ENCODE measurements around the gene PTMA. TPM values are rescaled to one million over a fixed set of nuclear protein-coding genes. Genes with fewer than 3 reads are reported as not detected.
A peak's percentile ranks its signal among the peaks of the same experiment; 100 is the strongest.

Gene PTMA
- total RNA-seq, 1 experiment from 2014 or later = 2,164 TPM

DNA sequence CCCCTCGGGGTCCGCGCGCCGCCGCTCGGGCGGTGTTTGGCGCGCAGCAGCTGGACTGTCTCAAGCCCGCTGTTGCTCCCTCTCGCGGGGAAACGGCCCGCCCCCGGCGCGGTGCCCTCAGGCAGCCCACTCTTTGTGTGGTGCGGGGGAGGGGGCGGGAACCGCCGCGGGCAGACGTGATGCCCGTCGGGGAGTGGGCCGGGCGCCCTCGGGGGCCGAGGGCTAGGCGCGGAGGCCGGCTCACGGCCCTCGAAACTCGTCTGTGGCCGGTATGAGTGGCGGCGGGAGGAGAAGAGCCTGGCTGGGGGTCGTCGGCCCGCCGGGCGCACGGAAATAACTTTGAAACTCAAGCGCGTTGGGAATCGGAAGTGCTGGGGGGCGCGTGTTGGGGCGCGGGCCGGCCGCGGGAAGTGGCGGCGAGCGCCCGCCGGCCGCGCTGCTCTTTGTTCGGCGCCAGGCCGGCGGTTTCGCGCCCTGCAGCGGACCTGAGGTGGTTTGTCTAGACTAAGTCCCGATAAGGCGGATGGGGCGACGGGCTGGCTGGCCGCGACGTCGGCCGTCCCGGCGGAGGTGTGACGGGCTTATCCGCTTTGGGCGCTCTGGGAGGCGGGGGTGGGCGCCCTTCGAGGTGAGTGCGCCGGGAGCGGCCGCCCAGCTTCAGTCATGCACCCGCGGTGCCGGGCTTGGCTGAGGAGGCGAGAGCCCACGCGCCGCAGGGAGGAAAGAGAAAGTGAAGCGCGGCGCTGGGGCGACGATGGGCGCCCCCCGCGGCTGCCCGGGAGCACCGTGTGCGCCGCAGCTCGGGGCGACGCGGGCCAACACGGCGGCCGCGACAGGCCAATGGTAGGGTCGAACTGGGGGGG lies 679 bp downstream of the PTMA start (continued):
- no peak for TF ChIP-seq GTF2I (CRISPR knock-in tag; conservative IDR thresholded peaks at IDR 0.05)
- TF ChIP-seq, protein P1, sequence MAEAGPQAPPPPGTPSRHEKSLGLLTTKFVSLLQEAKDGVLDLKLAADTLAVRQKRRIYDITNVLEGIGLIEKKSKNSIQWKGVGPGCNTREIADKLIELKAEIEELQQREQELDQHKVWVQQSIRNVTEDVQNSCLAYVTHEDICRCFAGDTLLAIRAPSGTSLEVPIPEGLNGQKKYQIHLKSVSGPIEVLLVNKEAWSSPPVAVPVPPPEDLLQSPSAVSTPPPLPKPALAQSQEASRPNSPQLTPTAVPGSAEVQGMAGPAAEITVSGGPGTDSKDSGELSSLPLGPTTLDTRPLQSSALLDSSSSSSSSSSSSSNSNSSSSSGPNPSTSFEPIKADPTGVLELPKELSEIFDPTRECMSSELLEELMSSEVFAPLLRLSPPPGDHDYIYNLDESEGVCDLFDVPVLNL (CRISPR knock-in tag; IDR thresholded peaks at IDR 0.05; ENCODE audit: borderline replicate concordance, low read depth) = no peak
- TF ChIP-seq, protein P2, sequence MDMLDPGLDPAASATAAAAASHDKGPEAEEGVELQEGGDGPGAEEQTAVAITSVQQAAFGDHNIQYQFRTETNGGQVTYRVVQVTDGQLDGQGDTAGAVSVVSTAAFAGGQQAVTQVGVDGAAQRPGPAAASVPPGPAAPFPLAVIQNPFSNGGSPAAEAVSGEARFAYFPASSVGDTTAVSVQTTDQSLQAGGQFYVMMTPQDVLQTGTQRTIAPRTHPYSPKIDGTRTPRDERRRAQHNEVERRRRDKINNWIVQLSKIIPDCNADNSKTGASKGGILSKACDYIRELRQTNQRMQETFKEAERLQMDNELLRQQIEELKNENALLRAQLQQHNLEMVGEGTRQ (CRISPR knock-in tag; IDR thresholded peaks at IDR 0.05) = no peak
- TF ChIP-seq, protein P3, sequence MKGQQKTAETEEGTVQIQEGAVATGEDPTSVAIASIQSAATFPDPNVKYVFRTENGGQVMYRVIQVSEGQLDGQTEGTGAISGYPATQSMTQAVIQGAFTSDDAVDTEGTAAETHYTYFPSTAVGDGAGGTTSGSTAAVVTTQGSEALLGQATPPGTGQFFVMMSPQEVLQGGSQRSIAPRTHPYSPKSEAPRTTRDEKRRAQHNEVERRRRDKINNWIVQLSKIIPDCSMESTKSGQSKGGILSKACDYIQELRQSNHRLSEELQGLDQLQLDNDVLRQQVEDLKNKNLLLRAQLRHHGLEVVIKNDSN (CRISPR knock-in tag; IDR thresholded peaks at IDR 0.05) = no peak
- TF ChIP-seq, protein P4, sequence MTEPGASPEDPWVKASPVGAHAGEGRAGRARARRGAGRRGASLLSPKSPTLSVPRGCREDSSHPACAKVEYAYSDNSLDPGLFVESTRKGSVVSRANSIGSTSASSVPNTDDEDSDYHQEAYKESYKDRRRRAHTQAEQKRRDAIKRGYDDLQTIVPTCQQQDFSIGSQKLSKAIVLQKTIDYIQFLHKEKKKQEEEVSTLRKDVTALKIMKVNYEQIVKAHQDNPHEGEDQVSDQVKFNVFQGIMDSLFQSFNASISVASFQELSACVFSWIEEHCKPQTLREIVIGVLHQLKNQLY (CRISPR knock-in tag; IDR thresholded peaks at IDR 0.05) = 0 out of 2 replicates have a peak, but pooled peaks have one; percentile 41
- TF ChIP-seq NR3C1 (CRISPR knock-in tag; conservative IDR thresholded peaks at IDR 0.05; ENCODE audit: low read depth) = no peak
- TF ChIP-seq EMX1 (CRISPR knock-in tag; IDR thresholded peaks at IDR 0.05) = no peak
- 0 out of 2 replicates have a peak, but pooled peaks have one; percentile 15 for TF ChIP-seq FOXK1 (CRISPR knock-in tag; IDR thresholded peaks at IDR 0.05)
- no peak; the same call in 1 of the 2 replicates for TF ChIP-seq CBFB (CRISPR knock-in tag; IDR thresholded peaks at IDR 0.05; ENCODE audit: low read depth)
- TF ChIP-seq ZNF263 (CRISPR knock-in tag; IDR thresholded peaks at IDR 0.05; ENCODE audit: low read depth) = 0 out of 2 replicates have a peak, but pooled peaks have one; percentile 34
- peak; percentile 8; the same call in 1 of the 2 replicates for TF ChIP-seq SMAD4 (CRISPR knock-in tag; IDR thresholded peaks at IDR 0.05)
- TF ChIP-seq SOX15 (CRISPR knock-in tag; IDR thresholded peaks at IDR 0.05) = no peak
- no peak; the same call in 1 of the 2 replicates for TF ChIP-seq ZNF219 (CRISPR knock-in tag; IDR thresholded peaks at IDR 0.05; ENCODE audit: borderline replicate concordance)
- TF ChIP-seq, protein P5, sequence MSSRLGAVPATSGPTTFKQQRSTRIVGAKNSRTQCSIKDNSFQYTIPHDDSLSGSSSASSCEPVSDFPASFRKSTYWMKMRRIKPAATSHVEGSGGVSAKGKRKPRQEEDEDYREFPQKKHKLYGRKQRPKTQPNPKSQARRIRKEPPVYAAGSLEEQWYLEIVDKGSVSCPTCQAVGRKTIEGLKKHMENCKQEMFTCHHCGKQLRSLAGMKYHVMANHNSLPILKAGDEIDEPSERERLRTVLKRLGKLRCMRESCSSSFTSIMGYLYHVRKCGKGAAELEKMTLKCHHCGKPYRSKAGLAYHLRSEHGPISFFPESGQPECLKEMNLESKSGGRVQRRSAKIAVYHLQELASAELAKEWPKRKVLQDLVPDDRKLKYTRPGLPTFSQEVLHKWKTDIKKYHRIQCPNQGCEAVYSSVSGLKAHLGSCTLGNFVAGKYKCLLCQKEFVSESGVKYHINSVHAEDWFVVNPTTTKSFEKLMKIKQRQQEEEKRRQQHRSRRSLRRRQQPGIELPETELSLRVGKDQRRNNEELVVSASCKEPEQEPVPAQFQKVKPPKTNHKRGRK (CRISPR knock-in tag; IDR thresholded peaks at IDR 0.05; ENCODE audit: borderline replicate concordance) = no peak
- TF ChIP-seq, protein P6, sequence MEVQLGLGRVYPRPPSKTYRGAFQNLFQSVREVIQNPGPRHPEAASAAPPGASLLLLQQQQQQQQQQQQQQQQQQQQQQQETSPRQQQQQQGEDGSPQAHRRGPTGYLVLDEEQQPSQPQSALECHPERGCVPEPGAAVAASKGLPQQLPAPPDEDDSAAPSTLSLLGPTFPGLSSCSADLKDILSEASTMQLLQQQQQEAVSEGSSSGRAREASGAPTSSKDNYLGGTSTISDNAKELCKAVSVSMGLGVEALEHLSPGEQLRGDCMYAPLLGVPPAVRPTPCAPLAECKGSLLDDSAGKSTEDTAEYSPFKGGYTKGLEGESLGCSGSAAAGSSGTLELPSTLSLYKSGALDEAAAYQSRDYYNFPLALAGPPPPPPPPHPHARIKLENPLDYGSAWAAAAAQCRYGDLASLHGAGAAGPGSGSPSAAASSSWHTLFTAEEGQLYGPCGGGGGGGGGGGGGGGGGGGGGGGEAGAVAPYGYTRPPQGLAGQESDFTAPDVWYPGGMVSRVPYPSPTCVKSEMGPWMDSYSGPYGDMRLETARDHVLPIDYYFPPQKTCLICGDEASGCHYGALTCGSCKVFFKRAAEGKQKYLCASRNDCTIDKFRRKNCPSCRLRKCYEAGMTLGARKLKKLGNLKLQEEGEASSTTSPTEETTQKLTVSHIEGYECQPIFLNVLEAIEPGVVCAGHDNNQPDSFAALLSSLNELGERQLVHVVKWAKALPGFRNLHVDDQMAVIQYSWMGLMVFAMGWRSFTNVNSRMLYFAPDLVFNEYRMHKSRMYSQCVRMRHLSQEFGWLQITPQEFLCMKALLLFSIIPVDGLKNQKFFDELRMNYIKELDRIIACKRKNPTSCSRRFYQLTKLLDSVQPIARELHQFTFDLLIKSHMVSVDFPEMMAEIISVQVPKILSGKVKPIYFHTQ (CRISPR knock-in tag; IDR thresholded peaks at IDR 0.05) = 0 out of 2 replicates have a peak, but pooled peaks have one; percentile 12
- TF ChIP-seq TEAD4 (CRISPR knock-in tag; IDR thresholded peaks at IDR 0.05) = no peak
- TF ChIP-seq, protein P7, sequence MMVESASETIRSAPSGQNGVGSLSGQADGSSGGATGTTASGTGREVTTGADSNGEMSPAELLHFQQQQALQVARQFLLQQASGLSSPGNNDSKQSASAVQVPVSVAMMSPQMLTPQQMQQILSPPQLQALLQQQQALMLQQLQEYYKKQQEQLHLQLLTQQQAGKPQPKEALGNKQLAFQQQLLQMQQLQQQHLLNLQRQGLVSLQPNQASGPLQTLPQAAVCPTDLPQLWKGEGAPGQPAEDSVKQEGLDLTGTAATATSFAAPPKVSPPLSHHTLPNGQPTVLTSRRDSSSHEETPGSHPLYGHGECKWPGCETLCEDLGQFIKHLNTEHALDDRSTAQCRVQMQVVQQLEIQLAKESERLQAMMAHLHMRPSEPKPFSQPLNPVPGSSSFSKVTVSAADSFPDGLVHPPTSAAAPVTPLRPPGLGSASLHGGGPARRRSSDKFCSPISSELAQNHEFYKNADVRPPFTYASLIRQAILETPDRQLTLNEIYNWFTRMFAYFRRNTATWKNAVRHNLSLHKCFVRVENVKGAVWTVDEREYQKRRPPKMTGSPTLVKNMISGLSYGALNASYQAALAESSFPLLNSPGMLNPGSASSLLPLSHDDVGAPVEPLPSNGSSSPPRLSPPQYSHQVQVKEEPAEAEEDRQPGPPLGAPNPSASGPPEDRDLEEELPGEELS (CRISPR knock-in tag; IDR thresholded peaks at IDR 0.05) = peak; percentile 13; the same call in 1 of the 2 replicates
- TF ChIP-seq ZNF121 (CRISPR knock-in tag; IDR thresholded peaks at IDR 0.05) = no peak
- TF ChIP-seq, protein P8, sequence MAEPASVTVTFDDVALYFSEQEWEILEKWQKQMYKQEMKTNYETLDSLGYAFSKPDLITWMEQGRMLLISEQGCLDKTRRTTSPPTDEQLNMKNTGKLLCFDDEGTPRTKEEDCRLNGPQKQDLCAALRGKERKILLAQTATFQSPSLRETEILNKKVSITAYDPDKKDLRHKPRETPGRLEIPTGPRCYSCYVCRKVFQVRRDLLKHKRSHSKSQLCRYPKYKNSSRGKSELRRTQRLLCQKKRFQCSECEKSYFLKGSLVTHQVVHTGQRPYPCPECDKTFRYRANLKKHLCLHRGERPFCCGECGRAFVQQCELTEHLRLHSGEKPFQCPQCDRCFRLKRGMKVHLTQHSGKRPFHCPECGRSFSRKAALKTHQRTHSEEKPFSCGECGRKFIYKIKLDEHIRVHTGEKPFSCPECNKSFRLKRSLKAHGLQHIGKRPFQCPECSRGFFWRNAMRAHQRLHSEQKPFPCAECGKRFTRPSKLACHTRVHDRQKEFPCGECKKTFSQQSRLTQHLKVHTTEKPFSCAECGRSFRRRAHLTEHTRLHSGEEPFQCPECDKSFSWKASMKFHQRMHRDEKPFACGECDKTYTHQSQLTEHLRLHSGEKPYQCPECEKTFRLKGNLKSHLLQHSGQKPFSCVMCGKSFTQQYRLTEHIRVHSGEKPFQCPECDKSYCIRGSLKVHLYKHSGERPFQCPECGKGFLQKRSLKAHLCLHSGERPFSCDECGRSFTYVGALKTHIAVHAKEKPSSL (CRISPR knock-in tag; conservative IDR thresholded peaks at IDR 0.05) = no peak
- TF ChIP-seq GRHL2 (CRISPR knock-in tag; IDR thresholded peaks at IDR 0.05; ENCODE audit: insufficient replicate concordance, severe bottlenecking) = no peak
- TF ChIP-seq, protein P9, sequence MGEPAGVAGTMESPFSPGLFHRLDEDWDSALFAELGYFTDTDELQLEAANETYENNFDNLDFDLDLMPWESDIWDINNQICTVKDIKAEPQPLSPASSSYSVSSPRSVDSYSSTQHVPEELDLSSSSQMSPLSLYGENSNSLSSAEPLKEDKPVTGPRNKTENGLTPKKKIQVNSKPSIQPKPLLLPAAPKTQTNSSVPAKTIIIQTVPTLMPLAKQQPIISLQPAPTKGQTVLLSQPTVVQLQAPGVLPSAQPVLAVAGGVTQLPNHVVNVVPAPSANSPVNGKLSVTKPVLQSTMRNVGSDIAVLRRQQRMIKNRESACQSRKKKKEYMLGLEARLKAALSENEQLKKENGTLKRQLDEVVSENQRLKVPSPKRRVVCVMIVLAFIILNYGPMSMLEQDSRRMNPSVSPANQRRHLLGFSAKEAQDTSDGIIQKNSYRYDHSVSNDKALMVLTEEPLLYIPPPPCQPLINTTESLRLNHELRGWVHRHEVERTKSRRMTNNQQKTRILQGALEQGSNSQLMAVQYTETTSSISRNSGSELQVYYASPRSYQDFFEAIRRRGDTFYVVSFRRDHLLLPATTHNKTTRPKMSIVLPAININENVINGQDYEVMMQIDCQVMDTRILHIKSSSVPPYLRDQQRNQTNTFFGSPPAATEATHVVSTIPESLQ (CRISPR knock-in tag; IDR thresholded peaks at IDR 0.05) = peak; percentile 75; the same call in 1 of the 2 replicates
- TF ChIP-seq IRF2 (CRISPR knock-in tag; IDR thresholded peaks at IDR 0.05; ENCODE audit: borderline replicate concordance, low read depth) = no peak

Measured in WTC11 (cell line).